Glomerular endothelial cell (primary cell): ENCODE results near the gene GJD3. TPM values are rescaled to one million over a fixed set of nuclear protein-coding genes. Genes with fewer than 3 reads are reported as not detected.

Experiments used
- DNase-seq: peaks from one replicate; pipeline ENCODE4 v3.0.0-alpha.2; 2011; ENCODE audit warnings: low read depth, low spot score; ENCODE audit errors: extremely low read depth
- total RNA-seq: library from RNA; depleted of rRNA; stranded (reverse); fragments of >200 nt; gene quantifications from 2 replicates; pipeline ENCODE4 v1.2.3, GENCODE V29; 2015

GJD3 gene
- total RNA-seq, 1 donor from 2014 or later: 3.6 TPM

DNA sequence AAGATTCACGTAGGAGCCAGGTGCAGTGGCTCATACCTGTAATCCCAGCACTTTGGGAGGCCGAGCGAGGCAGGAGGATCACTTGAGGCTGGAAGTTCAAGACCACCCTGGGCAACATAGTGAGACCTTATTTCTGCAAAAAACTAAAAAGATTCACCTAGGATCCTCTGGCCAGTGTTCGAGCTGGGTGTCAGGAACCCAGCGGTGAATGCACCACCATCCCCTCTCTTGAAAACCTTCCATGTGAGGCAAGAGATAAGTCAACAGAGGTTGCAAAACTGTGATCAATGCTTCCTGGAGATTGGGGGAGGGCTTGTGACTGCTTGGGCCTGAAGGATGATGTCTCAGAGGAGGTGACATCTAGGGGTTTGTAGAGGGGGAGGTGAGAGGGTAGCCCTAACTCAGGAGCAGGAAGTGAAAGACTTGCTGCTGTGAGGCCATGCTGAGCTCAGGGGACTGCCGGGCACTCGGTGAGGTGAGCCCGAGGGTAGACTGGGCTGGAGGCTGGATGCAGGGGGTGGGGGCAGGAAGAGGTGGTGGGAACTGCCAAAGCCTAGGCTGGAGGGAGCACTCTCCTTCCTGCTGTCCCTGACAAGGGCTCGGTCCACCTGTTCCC, 11.7 kb downstream of the GJD3 start:
- no peak for DNase-seq

DNA sequence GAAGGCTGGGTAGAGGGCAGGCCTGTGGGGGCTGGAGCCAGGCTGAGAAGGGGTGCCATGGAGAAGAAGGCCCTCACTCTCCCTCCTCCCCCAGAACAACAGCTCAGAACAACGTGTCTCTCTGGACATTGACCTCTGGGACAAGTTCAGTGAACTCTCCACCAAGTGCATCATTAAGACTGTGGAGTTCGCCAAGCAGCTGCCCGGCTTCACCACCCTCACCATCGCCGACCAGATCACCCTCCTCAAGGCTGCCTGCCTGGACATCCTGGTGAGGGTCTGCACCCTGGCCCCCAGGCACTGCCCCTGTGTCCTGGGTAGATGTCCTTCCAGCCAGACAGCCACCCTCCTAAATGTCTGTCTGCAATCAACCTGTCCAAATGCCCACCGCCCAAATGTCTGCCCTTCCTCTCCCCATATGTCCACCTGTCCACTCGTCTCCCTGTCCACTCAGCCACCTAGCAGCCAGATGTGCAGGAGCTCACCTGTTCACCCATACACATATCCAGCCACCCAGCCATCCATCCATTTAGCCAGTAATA, 12.2 kb downstream of the GJD3 start:
- no peak for DNase-seq

DNA sequence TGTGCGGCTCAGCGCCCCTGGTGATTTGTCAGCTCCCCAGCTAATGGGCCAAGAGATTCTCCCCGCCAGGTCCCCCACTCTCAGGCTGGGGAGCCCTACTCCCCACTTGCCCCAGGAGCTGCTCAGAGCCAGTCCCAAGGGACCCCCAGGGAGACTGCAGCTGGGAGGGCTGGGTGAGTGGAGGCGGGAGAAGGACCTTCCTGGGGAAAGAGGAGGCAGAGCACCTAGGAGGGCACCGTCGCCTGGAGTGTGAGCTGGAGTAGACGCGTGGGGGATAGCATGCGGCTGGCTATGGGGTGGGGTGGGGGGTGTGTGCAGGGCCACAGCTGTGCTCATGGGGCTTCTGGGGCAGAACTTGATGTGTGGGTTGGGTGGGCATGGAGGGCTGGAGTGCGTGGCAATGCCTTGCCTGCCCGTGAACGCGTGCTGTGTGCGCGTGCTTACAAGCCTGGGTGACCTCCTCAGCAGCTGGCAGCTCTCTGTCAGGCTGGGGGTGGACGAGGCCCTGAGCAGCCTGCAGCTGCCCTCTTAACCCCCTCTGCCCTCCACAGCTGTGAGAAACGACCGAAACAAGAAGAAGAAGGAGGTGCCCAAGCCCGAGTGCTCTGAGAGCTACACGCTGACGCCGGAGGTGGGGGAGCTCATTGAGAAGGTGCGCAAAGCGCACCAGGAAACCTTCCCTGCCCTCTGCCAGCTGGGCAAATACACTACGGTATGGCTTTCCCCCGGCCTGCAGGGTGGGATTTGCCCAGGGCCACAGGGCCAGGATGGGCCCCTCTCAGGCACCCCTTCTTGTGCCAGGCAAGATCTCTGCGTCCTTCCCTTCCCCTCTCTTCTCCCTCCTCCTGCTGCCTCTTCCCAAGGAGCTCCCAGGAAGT, 12.9 kb downstream of the GJD3 start:
- DNase-seq: no peak

DNA sequence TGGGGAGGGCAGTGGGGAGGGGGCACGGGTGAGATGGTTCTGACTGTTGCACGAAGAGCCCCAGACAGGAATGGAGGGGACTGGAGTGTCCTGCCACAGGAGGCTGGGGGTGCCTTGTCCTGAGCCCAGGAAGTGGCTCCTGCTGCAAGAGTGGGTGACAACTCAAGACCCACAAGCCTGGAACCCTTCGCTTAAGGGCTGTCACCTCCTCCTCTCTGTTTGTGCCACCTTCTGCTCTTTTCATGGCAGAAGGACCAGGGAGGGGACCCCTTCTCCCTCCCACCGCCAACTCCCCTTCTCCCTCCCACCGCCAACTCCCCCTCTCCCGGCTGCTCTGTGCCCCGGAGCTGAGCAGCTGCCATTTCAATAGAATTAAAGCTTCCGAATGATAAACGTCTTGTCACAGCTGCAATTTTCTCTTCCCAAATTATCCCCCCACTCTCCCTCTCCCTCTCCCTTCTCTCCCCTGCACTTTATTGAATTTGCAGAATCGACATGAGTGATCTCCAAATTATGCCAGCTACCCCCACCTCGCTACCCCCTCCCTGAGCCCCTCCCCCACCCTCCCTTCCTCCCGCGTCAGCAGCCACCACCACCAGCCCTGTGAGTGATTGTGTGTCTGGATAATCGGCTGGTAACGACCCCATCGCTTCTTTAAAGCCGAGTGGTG, 13.7 kb downstream of the GJD3 start:
- DNase-seq: no peak

DNA sequence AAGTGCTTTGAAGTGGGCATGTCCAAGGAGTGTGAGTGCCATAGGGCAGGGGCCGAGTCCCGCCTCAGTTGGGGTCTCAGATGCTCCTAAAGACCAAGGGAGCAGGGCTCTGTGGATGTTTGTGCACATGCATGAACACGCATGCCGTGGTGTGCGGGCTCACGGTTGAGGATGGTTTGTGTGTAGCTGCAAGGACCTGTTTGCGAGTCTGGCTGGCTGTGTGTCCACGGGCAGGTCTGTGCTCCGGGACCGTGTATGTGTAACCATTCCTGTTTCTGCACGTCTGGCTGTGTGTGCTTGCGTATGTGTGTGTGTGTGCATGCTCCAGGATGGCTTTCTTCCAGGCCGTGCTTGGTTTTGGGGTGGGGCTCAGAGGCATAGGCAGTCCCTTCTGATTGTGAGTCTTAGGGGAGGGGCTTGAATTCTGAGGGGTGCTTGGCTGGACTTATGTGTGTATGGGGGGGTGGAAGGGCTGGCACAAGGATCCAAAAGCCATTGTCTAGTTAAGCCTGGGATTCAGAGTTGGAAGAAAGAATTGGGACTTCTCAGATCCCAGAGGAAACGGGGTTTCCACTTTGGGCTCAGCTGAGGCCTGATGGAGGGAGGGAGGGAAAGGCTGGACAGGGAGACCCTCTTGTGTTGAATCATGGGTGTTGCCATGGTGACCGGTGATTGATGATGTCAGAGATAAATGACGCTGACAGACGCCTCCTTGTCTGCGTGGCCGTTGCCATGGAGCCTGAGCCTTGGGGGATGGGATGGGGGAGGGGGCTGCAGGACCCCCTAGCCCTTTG, 14.4 kb downstream of the GJD3 start:
- no peak for DNase-seq

DNA sequence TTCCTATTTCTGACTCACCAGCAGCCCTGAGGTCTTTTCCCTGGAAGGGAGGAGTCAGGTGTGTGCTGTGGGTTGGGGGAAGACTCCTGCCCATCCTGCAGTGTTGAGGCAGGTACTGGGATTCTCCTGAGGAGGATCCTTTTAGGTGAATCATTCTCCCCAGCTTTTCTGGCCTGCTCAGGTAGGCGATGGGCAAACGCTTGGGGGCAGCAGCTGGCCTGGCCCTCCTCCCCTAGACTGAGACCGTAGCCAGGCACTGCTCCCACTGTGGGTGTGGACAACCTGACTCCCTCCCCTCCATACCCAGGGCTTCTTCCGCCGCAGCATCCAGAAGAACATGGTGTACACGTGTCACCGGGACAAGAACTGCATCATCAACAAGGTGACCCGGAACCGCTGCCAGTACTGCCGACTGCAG, 15.1 kb downstream of the GJD3 start:
- DNase-seq: no peak

DNA sequence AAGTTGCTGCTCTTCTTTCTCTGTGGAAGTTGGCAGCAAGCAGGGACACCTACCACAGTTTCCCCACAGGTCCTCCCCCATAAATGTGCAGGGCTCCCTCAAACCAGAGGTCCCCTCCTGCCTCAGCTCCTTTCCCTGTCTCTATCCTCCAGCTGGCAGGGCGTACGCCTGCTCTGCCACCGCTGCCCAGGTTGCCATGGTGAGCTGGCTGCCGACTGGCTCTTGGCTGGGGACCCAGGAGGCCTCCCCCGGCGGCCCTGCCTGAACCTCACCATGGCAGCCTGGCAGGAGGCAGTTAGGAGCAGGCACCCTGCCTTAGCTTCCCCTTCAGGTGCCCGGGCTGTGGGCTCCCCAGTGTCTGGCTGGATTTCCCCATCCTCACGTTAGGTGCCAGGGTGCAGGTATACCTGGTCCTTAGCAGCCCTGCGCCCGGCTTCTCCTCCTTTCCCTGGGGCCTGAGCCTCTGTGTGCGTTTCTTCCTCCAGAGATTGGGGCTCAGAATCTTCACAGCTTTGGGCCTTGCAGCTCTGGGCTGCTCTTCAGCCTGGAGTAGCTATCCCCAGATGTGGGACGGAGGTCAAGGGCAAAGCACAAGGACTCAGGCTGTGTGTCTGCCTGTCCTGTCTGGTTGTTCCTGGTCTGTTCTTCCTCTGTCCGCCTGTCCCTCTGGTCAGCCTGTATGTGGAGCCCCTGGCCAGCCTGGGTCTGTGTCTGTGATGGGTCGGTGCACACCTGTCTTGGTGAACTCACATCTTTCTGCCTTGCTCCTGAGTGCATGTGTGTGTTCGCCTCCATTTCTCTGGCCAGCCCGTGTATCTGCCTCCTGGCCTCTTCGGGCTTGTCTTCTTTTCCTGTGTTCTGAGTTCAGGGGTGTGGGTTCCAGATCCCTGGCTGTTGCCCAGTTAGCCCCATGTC, 15.7 kb downstream of the GJD3 start:
- no peak for DNase-seq

DNA sequence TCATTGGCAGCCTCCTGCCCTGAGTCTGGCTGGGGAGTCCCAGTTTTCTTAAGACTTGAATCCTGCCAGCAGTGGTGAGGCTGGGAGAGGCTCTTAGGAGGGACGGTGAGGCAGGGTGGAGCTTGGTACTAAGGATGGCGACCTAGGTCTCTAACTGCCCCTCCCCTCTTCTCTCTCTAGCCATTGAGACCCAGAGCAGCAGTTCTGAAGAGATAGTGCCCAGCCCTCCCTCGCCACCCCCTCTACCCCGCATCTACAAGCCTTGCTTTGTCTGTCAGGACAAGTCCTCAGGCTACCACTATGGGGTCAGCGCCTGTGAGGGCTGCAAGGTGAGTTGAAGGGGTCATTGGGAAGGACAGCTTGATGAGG, 16.4 kb downstream of the GJD3 start:
- no peak for DNase-seq

DNA sequence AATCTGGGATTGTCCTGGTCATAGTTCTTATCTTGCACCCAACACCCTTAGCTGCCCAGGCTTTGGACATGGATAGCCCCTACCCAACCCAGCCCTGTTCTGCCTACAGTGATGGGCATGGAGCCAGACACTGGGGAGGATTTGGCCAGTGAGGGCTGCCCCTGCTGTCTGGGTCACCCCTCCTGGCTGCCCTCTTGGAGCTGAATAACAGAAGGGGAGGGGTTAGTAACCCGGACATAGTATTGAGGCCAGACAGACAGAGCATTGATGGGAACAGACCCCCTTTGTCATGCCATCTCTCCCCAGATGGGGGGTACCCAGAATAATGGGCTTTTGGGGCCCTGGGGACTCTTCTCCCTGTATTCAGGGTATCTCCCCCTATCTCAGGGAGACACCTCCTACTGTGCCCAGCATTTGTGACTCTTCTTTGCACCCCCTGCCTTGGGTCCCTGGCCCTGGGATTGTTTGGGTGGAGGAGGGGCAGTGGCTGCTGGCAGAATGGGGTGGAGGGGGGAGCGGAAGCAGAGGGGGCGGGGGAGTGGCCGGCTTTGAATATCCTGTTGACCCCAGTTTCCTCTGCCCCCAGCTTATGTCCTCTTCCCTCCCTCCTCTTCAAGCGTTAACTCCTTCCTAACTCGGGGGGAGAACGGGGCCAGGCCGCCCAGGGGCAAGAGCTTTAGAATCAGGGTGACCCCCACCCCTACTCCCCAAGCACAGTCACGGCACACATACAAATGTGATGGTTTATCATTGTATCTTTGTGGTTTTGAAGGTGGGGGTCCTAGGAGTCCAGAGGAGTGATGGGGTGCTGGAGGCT, 17.0 kb downstream of the GJD3 start:
- DNase-seq: no peak

DNA sequence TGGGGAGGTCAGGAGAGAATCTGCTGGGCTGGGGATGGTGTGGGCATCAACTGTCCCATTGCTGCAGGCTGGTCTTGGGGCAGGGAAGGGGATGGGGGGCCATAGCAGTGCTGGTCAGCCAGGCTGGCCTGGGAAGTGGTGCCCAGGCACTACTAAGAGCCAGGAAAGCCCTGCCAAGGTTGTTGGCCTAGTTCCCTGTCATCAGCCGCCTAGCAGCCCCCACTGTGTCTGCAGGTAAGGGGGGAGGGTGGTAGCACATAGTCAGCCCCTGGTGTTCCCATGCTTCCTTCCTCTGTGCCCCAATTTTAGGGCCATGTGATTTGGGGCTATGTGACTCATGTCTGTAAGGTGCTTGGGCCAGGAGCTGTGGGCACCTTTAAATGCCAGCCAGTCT, 17.8 kb downstream of the GJD3 start:
- no peak for DNase-seq

DNA sequence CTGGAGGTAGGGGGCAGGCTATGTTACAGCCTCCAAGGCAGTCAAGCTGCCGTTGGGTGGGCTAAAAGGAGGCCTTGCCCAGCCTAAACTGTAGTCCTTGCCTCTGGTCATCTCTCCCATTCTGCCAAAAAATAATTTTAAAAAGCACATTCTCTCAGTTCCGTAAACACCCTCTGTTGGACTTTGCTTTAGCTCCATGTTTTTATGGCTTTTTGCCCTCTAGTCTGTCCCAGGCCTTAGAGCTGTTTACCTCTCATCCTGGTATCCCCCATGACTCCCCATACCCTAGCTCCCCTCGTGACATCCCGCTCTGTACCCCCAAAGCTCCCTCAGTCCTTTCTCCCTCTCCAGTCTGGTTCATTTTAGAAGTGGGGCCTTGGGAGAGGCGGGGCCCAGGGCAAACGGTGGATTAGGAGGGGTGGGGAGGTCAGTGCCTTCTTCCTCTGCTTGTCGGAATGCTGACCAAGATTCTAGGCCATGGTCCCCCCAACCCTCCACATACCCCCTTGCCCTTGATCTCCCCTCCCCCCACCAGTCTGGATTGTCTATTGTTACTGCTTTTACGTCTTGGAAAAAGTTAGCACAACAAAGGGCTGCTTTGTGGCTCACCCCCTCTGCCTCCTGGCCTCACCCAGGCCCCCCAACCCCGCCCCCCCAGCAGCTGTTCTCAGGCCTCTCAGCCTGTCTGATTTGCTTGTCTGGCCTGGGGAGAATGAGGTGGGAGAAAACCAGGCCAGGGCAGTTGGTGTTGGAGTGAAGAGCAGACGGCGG, 18.4 kb downstream of the GJD3 start:
- DNase-seq: no peak

DNA sequence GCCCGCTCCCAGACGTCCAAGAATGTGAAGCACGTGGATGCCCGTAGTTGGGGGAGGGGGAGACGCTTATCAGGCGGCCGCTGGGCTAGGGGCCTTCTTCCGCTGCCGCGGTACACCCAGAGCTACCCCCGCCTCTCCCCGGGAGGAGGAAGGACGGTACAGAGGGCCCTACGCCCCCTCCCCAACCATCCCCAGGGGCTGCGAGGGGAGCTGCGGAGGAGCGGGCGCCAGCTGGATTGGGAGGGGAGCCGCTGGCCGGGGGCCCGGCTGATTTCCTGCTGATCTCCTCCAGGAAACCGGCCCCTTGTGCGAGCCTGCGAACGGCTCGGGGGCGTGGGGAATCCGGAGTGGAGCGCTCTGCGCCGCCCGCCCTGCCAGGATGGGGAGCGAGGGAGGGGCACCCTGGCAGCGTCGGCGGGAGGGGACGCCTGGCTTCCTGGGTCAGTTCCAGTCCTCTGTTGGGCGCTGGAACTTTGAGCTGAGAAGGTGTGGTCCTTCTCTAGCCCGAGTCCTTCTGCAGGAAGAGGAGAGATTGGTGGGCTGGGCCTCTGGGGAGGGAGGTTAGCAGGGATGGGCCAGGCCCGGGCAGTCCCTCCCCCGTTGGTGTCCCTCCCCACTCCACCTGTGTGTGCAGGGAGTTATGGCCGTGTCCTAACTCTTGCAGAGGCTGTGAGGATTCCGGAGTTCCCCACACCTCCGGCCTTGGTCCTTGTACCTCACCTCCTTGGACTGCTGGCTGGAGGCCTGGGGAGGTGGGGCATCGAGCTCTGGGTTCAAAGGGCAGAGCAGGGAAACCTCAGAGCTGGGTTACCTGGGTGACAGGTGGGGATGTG, 19.2 kb downstream of the GJD3 start:
- DNase-seq: no peak

DNA sequence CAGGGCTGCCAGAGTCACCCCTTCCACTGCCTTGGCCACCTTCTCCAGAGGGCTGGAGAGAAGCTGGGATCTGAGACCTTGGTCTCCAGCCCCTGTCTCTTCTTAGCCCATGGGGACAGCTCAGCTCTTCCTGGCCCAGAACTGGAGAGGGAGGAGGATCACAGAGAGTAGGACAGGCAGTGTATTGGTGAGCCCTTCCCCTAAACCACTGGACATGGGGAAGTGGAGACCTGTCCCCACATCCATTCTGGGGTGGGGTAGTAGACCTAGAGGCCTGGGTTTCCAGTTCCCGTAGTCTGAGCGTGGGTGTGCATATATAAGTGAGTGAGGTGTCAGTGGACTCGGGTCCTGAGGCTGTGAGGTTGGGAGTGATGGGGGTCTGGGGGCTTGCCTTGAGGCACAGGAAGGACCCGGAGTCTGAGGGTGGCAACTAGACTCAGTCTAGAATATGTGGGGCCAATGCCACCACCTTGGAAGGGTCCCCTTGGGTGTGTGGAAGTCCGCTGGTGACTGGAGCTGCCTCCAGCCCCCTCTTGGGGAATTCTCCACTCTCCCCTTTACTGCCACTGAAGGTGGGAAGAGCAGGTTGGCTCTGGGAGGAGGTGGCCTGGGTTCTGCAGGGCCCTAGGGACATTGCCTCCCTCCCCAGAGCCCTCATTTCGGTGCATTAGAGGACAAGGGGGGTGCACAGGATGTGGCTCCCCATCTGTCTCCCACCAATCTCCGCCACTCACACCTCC, 19.9 kb downstream of the GJD3 start:
- no peak for DNase-seq

DNA sequence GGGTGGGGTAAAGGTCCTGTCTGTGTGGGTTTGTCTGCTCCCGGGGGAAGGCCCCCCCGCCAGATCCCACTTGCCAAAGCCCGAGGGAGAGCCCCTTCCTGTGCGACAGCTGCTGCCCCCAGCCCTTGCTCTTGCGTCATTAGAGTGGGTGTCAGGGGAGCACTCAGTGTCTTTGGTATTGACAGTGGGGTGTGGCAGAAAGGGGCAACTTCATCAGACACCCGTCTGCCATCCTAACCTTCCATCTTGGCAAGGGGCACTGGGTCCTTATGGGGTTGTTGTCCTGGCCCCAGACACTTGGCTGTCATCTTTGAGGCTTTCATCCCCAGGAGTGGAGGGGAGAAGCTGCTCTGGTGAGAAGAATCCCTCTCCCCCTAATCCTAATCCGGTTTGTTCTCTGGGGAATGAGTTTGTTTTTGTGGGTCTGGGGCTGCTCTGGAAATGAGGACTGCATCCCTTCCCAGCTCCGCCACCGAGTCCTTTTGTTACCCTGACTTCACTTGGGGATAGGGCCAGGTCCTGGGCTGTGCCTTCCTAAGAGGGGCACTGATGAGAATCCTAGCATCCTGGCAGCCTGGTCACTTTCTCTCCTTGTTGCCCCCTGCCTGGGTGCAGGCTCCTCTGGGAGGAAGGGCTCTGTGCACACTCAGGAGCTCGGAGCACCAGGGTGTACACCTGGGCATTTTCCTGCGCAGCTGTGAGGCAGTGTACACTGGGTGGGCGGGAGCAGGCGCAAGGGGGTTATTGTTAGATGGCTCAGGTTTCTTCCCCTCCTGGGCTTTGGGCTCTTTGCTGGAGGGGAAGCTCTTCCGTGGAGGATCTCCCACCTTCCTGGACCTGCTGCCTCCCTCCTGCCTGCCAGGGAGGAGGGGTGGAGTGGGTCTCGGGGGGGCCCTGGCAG, 21.1 kb downstream of the GJD3 start:
- no peak for DNase-seq

DNA sequence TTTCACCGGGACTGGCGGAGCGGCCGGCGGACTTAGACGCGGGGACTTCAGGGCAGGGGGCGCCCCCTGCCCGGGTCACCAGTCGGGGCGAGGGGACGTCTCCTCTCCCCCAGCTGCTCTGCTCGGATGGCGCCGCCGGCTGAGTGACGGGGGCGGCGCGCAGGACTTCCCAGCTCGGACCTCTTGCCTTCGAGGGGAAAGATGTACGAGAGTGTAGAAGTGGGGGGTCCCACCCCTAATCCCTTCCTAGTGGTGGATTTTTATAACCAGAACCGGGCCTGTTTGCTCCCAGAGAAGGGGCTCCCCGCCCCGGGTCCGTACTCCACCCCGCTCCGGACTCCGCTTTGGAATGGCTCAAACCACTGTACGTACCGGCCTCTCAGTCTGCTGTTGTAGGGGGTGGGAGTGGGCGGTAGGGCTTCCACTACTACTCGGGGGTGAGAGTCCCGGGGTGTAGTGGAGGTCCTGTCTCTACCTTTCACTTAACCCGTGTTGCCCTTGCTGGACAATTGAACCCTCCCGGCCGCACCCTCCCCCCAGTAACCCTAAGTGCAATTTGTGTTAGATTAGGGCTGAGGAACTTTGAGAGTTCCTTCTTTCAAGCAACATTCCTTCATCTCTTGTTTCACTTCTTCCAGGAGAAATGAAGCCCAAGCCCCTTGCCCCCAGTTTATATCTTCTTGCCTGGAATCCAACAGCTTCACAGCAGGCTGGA, 21.9 kb downstream of the GJD3 start:
- no peak for DNase-seq
